ENCODE measurements around the gene PLXND1. TPM values are rescaled to one million over a fixed set of nuclear protein-coding genes. Genes with fewer than 3 reads are reported as not detected.

Gene PLXND1
- total RNA-seq, 1 experiment from 2014 or later, result 47.3 TPM

GRCh38 chr3:129565902-129566301 lies 40.6 kb downstream of the PLXND1 start:
- H3K27ac ChIP-seq (ENCODE audit: low read depth, low read length), result no peak overlapping the region
- RAD21 ChIA-PET (ENCODE audit: low non-redundant PET in 1 of 2, low total read pairs in 2 of 2, uncharacterized antibody in 2 of 2, unreplicated experiment in 2 of 2), result no interaction called here
- POLR2A ChIA-PET, result no interaction called here
- no peak overlapping the region for H2AFZ ChIP-seq (ENCODE audit: low read depth, low read length, poor library complexity, severe bottlenecking)
- no peak overlapping the region for H3K4me2 ChIP-seq (ENCODE audit: low read length)
- TF ChIP-seq CTCF (IDR thresholded peaks at IDR 0.05 in 2 of 3, conservative IDR thresholded peaks at IDR 0.05 in 1 of 3; ENCODE audit: borderline replicate concordance in 1 of 3, insufficient read depth in 1 of 3, low read depth in 2 of 3, low read length in 2 of 3) (no peak; a peak in 1 of 6 replicates), ATF3 (IDR thresholded peaks at IDR 0.05) (no peak), TCF7L2 (IDR thresholded peaks at IDR 0.05; ENCODE audit: borderline replicate concordance, extremely low read depth, insufficient read depth, insufficient read length) (no peak), POLR2AphosphoS5 (IDR thresholded peaks at IDR 0.05; ENCODE audit: low read depth, low read length) (no peak), EGR1 (IDR thresholded peaks at IDR 0.05; ENCODE audit: low read depth) (no peak)
- H3K9me2 ChIP-seq (ENCODE audit: insufficient read depth), result no peaks in the 10 kb centered on the region
- DNase-seq (ENCODE audit: low read depth, low spot score) (no peak), ATAC-seq (no peak)
- H3K4me1 ChIP-seq (ENCODE audit: control insufficient read depth in 1 of 2, insufficient read depth in 2 of 2, low read length in 2 of 2), result no peaks in the 10 kb centered on the region
- H3K9me3 ChIP-seq (ENCODE audit: control insufficient read depth in 1 of 2, insufficient read depth in 1 of 2, low read depth in 1 of 2, low read length in 2 of 2), result no peaks in the 10 kb centered on the region
- intact Hi-C loops (cut with micrococcal nuclease), result no loop called here
- H3K79me2 ChIP-seq (ENCODE audit: insufficient read depth, low read length), result no peaks in the 10 kb centered on the region
- no peaks in the 10 kb centered on the region; a peak in 1 of 4 replicates for H3K36me3 ChIP-seq (ENCODE audit: control insufficient read depth in 1 of 2, insufficient read depth in 2 of 2, low read length in 2 of 2)
- H4K20me1 ChIP-seq (ENCODE audit: insufficient read depth), result no peaks in the 10 kb centered on the region
- no peak overlapping the region for H3K9ac ChIP-seq (ENCODE audit: low read length)
- H3K27me3 ChIP-seq (ENCODE audit: insufficient read depth, low read length), result no peaks in the 10 kb centered on the region
- H3K4me3 ChIP-seq (replicated peaks in 1 of 2; ENCODE audit: low read depth in 1 of 2, low read length in 2 of 2), result no peak overlapping the region
- CTCF ChIA-PET, result no interaction called here
- no TSS peak for BruUV-seq (replicated peaks)

- H3K9me2 ChIP-seq (ENCODE audit: insufficient read depth), result no peaks in the 10 kb centered on the region
- H3K4me3 ChIP-seq (replicated peaks in 1 of 2; ENCODE audit: low read depth in 1 of 2, low read length in 2 of 2), result no peak overlapping the region
- H2AFZ ChIP-seq (ENCODE audit: low read depth, low read length, poor library complexity, severe bottlenecking), result no peak overlapping the region
- no peak overlapping the region for H3K27ac ChIP-seq (ENCODE audit: low read depth, low read length)
- no peak overlapping the region for H3K4me2 ChIP-seq (ENCODE audit: low read length)
- no peaks in the 10 kb centered on the region for H4K20me1 ChIP-seq (ENCODE audit: insufficient read depth)
- no peak overlapping the region for H3K9ac ChIP-seq (ENCODE audit: low read length)
- ChIA-PET POLR2A (no interaction called here), RAD21 (ENCODE audit: low non-redundant PET in 1 of 2, low total read pairs in 2 of 2, uncharacterized antibody in 2 of 2, unreplicated experiment in 2 of 2) (no interaction called here), CTCF (no interaction called here)
- no TSS peak for BruUV-seq (replicated peaks)
- H3K36me3 ChIP-seq (ENCODE audit: control insufficient read depth in 1 of 2, insufficient read depth in 2 of 2, low read length in 2 of 2), result no peaks in the 10 kb centered on the region; a peak in 1 of 4 replicates
- H3K27me3 ChIP-seq (ENCODE audit: insufficient read depth, low read length), result no peaks in the 10 kb centered on the region
- ATAC-seq (no peak), DNase-seq (ENCODE audit: low read depth, low spot score) (no peak)
- intact Hi-C loops (cut with micrococcal nuclease), result no loop called here
- no peaks in the 10 kb centered on the region for H3K79me2 ChIP-seq (ENCODE audit: insufficient read depth, low read length)
- no peaks in the 10 kb centered on the region for H3K9me3 ChIP-seq (ENCODE audit: control insufficient read depth in 1 of 2, insufficient read depth in 1 of 2, low read depth in 1 of 2, low read length in 2 of 2)
- no peaks in the 10 kb centered on the region for H3K4me1 ChIP-seq (ENCODE audit: control insufficient read depth in 1 of 2, insufficient read depth in 2 of 2, low read length in 2 of 2)
- TF ChIP-seq RAD21 (IDR thresholded peaks at IDR 0.05; ENCODE audit: low read depth), result no peak
- TF ChIP-seq CEBPB (IDR thresholded peaks at IDR 0.05; ENCODE audit: low read depth), result no peak
- TF ChIP-seq MAX (IDR thresholded peaks at IDR 0.05), result no peak
- no peak for TF ChIP-seq CTCF (IDR thresholded peaks at IDR 0.05 in 2 of 3, conservative IDR thresholded peaks at IDR 0.05 in 1 of 3; ENCODE audit: borderline replicate concordance in 1 of 3, insufficient read depth in 1 of 3, low read depth in 2 of 3, low read length in 2 of 3)
- no peak for TF ChIP-seq EZH2 (IDR thresholded peaks at IDR 0.05)
- TF ChIP-seq SRF (IDR thresholded peaks at IDR 0.05; ENCODE audit: low read depth), result no peak
- no peak for TF ChIP-seq ATF3 (IDR thresholded peaks at IDR 0.05)
- TF ChIP-seq ZNF274 (IDR thresholded peaks at IDR 0.05; ENCODE audit: low read depth, low read length), result no peak
- no peak for TF ChIP-seq TCF7L2 (IDR thresholded peaks at IDR 0.05; ENCODE audit: borderline replicate concordance, extremely low read depth, insufficient read depth, insufficient read length)
- no peak for TF ChIP-seq ELF1 (IDR thresholded peaks at IDR 0.05; ENCODE audit: borderline replicate concordance, low read depth)
- no peak for TF ChIP-seq ZFX (IDR thresholded peaks at IDR 0.05)
- TF ChIP-seq SP1 (IDR thresholded peaks at IDR 0.05; ENCODE audit: low read depth), result no peak
- TF ChIP-seq EZH2phosphoT487 (IDR thresholded peaks at IDR 0.05; ENCODE audit: borderline replicate concordance), result no peak
Observed at GRCh38 chr3:129564981-129565644, 41.4 kb downstream of the PLXND1 start.

Measured in HCT116 (cell line).